NCI-H526 (cell line): ENCODE data around the gene LEFTY2.
"Not testable (repeated sequence)": the region's sequence is repeated elsewhere in the genome, so short reads cannot be mapped to it uniquely, and the experiment has no call there.

ENCODE experiments used
- DNase-seq, 2 experiments: peaks; one replicate each; lab custom pipeline; 2025; lab: John Stamatoyannopoulos, UW

The LEFTY2 gene

GRCh38 chr1:225953315-225953714, 12.3 kb upstream of the LEFTY2 start:
- no peak for DNase-seq

- DNase-seq = no peak
These were observed 10.0 kb upstream of the LEFTY2 start for GRCh38 chr1:225950905-225951497.

GRCh38 chr1:225949041-225949440, 8.0 kb upstream of the LEFTY2 start:
- no peak for DNase-seq

- no peak for DNase-seq
These were observed 5.8 kb upstream of the LEFTY2 start for GRCh38 chr1:225946803-225947202.

- DNase-seq = no peak
These were observed 5.1 kb upstream of the LEFTY2 start for GRCh38 chr1:225946082-225946620.

GRCh38 chr1:225945564-225945963, 4.5 kb upstream of the LEFTY2 start:
- DNase-seq = no peak

- DNase-seq = no peak
These were observed 3.9 kb upstream of the LEFTY2 start for GRCh38 chr1:225944951-225945350.

GRCh38 chr1:225944387-225944786, 3.4 kb upstream of the LEFTY2 start:
- DNase-seq = no peak

- DNase-seq = no peak
These were observed 2.6 kb upstream of the LEFTY2 start for GRCh38 chr1:225943582-225943981.

- no peak for DNase-seq
These were observed 1.6 kb upstream of the LEFTY2 start for GRCh38 chr1:225942574-225942973.

- DNase-seq = no peak
These were observed 862 bp upstream of the LEFTY2 start for GRCh38 chr1:225941942-225942222.

- no peak for DNase-seq
These were observed 452 bp downstream of the LEFTY2 start for GRCh38 chr1:225940385-225941151.

- not testable (repeated sequence) for DNase-seq
These were observed 1.1 kb downstream of the LEFTY2 start for GRCh38 chr1:225939939-225940310.

- DNase-seq = not testable (repeated sequence)
These were observed 1.7 kb downstream of the LEFTY2 start for GRCh38 chr1:225939097-225939938.

GRCh38 chr1:225937048-225937968, 3.7 kb downstream of the LEFTY2 start:
- DNase-seq = no peak

- no peak for DNase-seq
These were observed 4.5 kb downstream of the LEFTY2 start for GRCh38 chr1:225936523-225936922.

GRCh38 chr1:225936086-225936485, 4.9 kb downstream of the LEFTY2 start:
- DNase-seq = not testable (repeated sequence)

- no peak for DNase-seq
These were observed 6.3 kb downstream of the LEFTY2 start for GRCh38 chr1:225934711-225935110.

GRCh38 chr1:225933072-225933471, 7.9 kb downstream of the LEFTY2 start:
- no peak for DNase-seq

- DNase-seq = no peak
These were observed 9.5 kb downstream of the LEFTY2 start for GRCh38 chr1:225931270-225932136.

GRCh38 chr1:225930566-225930965, 10.5 kb downstream of the LEFTY2 start:
- no peak for DNase-seq
